ENCODE results near the gene ARHGAP6. TPM values are rescaled to one million over a fixed set of nuclear protein-coding genes. Genes with fewer than 3 reads are reported as not detected.

ARHGAP6 gene
- total RNA-seq, 3 donors from 2014 or later = 0.08 to 0.10 TPM; not detected in 1

DNA sequence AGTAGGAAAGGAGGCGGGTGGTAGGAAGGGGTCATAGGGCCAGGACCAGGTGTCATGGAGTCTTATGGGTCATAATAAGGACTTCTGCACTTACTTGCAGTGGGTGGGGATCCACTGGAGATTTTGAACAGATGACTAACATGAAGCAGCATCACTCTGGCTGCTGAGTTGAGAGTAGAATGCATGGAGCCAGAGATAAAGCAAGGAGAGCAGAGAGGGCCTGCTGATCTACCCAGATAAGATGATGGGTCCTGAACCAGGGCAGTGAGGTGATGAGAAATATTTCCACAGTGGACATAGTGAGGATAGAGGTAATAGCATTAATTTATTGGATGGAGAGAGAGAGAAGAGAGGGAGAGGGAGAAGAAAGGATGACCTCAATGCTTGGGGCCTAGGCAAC, 506.6 kb downstream of the ARHGAP6 start:
- no peaks in the 10 kb centered on the region for H3K27me3 Mint-ChIP-seq (ENCODE audit: low read depth)
- ATAC-seq = no peak
- no peaks in the 10 kb centered on the region for H3K4me1 Mint-ChIP-seq (ENCODE audit: low read depth)
- no peaks in the 10 kb centered on the region for H3K36me3 Mint-ChIP-seq (ENCODE audit: insufficient read depth)
- no peak overlapping the region for H3K4me3 Mint-ChIP-seq
- DNase-seq = no peak
- no peaks in the 10 kb centered on the region for H3K9me3 Mint-ChIP-seq

- Mint-ChIP-seq H3K4me1 (ENCODE audit: low read depth) (no peaks in the 10 kb centered on the region), H3K27me3 (ENCODE audit: low read depth) (no peaks in the 10 kb centered on the region)
These were observed 513.7 kb downstream of the ARHGAP6 start for GRCh38 chrX:11151799-11152559.

DNA sequence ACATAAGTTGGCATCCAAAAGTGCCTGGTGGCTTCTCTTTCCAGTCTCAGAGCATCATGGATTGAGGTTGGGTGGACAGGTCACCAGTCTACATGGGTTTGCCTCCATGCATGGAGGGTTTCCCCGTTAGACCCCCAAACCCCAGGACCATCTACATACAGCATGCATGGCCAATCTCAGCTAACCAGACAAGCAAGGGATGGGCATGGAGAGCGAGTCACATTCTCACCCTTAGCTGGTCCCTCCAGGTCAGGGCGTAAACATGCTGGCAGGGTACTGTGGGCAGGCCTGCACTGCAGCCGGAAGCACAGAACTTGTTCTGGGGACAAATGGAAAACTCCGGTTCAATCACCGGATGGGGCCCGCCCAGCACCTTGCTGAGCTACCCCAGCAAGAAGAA, 517.3 kb downstream of the ARHGAP6 start:
- no peak overlapping the region for H3K4me3 Mint-ChIP-seq
- H3K4me1 Mint-ChIP-seq (ENCODE audit: low read depth) = peaks cover 3% of the 10 kb centered on the region
- no peaks in the 10 kb centered on the region for H3K36me3 Mint-ChIP-seq (ENCODE audit: insufficient read depth)
- no peak for ATAC-seq
- no peaks in the 10 kb centered on the region for H3K9me3 Mint-ChIP-seq
- peaks cover 2% of the 10 kb centered on the region for H3K27me3 Mint-ChIP-seq (ENCODE audit: low read depth)
- no peak for DNase-seq

More at GRCh38 chrX:11151799-11152559, 513.7 kb downstream of the ARHGAP6 start:
- Mint-ChIP-seq H3K9me3 (no peaks in the 10 kb centered on the region), H3K4me3 (no peak overlapping the region), H3K36me3 (ENCODE audit: insufficient read depth) (no peaks in the 10 kb centered on the region)
- no peak for DNase-seq
- ATAC-seq = no peak

GRCh38 chrX:11146411-11146810, 519.3 kb downstream of the ARHGAP6 start:
- ATAC-seq (no peak), DNase-seq (no peak)
- Mint-ChIP-seq H3K4me1 (ENCODE audit: low read depth) (peaks cover 3% of the 10 kb centered on the region), H3K4me3 (no peak overlapping the region), H3K9me3 (no peaks in the 10 kb centered on the region), H3K27me3 (ENCODE audit: low read depth) (peaks cover 2% of the 10 kb centered on the region), H3K36me3 (ENCODE audit: insufficient read depth) (no peaks in the 10 kb centered on the region)

DNA sequence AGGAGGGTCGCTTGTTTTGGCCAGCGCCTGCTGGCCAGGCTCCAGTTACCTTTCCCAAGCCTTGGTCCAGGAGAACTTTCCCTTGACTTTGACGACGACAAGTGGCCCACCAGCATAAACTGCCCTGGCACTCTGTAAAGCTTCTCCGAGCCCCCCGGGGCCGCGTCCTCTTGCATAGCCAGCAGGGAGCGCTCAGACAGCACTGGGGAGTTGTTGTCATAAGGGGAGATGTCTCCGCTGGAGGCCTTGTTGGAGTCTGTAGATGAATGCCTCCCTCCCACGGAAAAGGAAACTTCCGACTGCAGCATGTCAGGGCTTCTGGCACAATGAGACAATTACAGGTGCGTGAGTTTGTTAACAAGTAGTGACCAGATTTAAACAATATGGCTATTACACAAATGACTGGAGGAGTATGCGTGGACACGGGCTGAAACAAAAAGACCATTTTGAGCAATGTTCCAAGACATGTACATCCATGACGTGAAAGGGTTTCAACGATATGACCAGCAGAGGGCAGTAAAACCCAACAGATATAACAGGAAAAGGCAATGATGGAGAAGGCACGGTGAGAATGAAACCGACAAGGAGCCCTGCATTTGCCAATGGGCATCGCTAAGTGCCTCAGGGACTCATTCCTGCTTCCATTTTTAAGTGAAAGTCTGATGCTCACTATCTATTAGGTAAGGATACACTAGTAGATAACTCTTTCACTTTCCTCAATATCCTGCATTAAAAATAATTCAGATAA, 521.6 kb downstream of the ARHGAP6 start:
- Mint-ChIP-seq H3K9me3 (no peaks in the 10 kb centered on the region), H3K4me3 (no peak overlapping the region), H3K4me1 (ENCODE audit: low read depth) (peaks cover 3% of the 10 kb centered on the region), H3K27me3 (ENCODE audit: low read depth) (peaks cover 2% of the 10 kb centered on the region), H3K36me3 (ENCODE audit: insufficient read depth) (no peaks in the 10 kb centered on the region)
- DNase-seq (peak; percentile 35), ATAC-seq (peak; percentile 62 to 88)

GRCh38 chrX:11138498-11139390, 527.0 kb downstream of the ARHGAP6 start:
- Mint-ChIP-seq H3K4me1 (ENCODE audit: low read depth) (no peaks in the 10 kb centered on the region), H3K27me3 (ENCODE audit: low read depth) (peaks cover 7% of the 10 kb centered on the region), H3K36me3 (ENCODE audit: insufficient read depth) (no peaks in the 10 kb centered on the region), H3K4me3 (no peak overlapping the region), H3K9me3 (no peaks in the 10 kb centered on the region)
- no peak for ATAC-seq
- no peak for DNase-seq

- Mint-ChIP-seq H3K36me3 (ENCODE audit: insufficient read depth) (no peaks in the 10 kb centered on the region), H3K27me3 (ENCODE audit: low read depth) (peaks cover 7% of the 10 kb centered on the region), H3K4me3 (no peak overlapping the region), H3K4me1 (ENCODE audit: low read depth) (no peaks in the 10 kb centered on the region), H3K9me3 (no peaks in the 10 kb centered on the region)
- DNase-seq (no peak), ATAC-seq (no peak)
These were observed 528.1 kb downstream of the ARHGAP6 start for GRCh38 chrX:11137543-11138139.

GRCh38 chrX:11135564-11136185, 530.0 kb downstream of the ARHGAP6 start:
- Mint-ChIP-seq H3K9me3 (no peaks in the 10 kb centered on the region), H3K4me1 (ENCODE audit: low read depth) (no peaks in the 10 kb centered on the region), H3K4me3 (no peak overlapping the region), H3K36me3 (ENCODE audit: insufficient read depth) (no peaks in the 10 kb centered on the region), H3K27me3 (ENCODE audit: low read depth) (peaks cover 7% of the 10 kb centered on the region)
- ATAC-seq (no peak), DNase-seq (no peak)

DNA sequence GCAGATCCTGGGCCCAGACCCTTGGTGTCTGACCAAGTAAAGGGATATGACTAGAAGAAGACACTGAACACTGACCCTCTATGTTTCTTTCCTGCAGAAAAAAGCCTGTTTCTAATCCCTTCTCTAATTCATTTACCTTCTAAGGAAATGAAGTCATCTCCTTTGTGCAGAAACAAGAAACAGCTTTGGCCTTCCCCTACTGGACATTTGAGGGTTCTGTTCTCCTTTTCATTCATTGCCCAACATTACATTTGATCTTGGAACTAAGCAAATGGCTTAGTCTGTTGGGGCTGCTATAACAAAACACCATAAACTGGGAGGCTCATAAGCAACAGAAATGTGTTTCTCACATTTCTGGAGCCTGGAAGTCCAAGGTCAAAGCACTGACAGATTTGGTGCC, 534.6 kb downstream of the ARHGAP6 start:
- Mint-ChIP-seq H3K9me3 (no peaks in the 10 kb centered on the region), H3K4me3 (no peak overlapping the region), H3K4me1 (ENCODE audit: low read depth) (no peaks in the 10 kb centered on the region), H3K27me3 (ENCODE audit: low read depth) (no peaks in the 10 kb centered on the region), H3K36me3 (ENCODE audit: insufficient read depth) (no peaks in the 10 kb centered on the region)
- DNase-seq (no peak), ATAC-seq (no peak)

GRCh38 chrX:11130136-11130535, 535.6 kb downstream of the ARHGAP6 start:
- Mint-ChIP-seq H3K4me3 (no peak overlapping the region), H3K27me3 (ENCODE audit: low read depth) (no peaks in the 10 kb centered on the region), H3K9me3 (no peaks in the 10 kb centered on the region), H3K4me1 (ENCODE audit: low read depth) (no peaks in the 10 kb centered on the region), H3K36me3 (ENCODE audit: insufficient read depth) (no peaks in the 10 kb centered on the region)
- ATAC-seq = no peak
- no peak for DNase-seq

GRCh38 chrX:11129534-11130105, 536.1 kb downstream of the ARHGAP6 start:
- Mint-ChIP-seq H3K4me3 (no peak overlapping the region), H3K9me3 (no peaks in the 10 kb centered on the region), H3K4me1 (ENCODE audit: low read depth) (no peaks in the 10 kb centered on the region), H3K36me3 (ENCODE audit: insufficient read depth) (no peaks in the 10 kb centered on the region), H3K27me3 (ENCODE audit: low read depth) (no peaks in the 10 kb centered on the region)
- no peak for DNase-seq
- ATAC-seq = no peak

DNA sequence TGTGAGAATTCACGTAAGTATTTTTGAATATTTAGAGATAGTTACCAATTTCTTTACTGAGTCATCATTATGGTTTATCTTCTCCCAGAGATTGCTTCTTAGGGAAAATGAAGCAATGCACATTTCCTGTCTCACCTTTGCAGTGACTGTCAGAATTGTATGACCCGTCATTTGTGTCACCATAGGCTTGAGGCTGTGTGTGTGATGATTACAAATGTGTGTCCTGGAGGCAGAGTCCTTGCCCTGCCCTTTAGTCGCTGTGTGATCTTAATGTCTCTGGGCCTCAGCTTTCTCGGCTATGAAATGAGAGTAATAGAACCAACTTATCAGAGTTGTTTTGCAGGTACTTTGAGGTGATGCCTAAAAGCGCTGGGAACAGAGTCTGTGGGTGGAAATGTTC, 540.7 kb downstream of the ARHGAP6 start:
- H3K27me3 Mint-ChIP-seq (ENCODE audit: low read depth) = no peaks in the 10 kb centered on the region
- no peaks in the 10 kb centered on the region for H3K9me3 Mint-ChIP-seq
- H3K36me3 Mint-ChIP-seq (ENCODE audit: insufficient read depth) = peaks cover 8% of the 10 kb centered on the region
- H3K4me1 Mint-ChIP-seq (ENCODE audit: low read depth) = no peaks in the 10 kb centered on the region
- ATAC-seq = no peak
- DNase-seq = no peak
- H3K4me3 Mint-ChIP-seq = no peak overlapping the region

GRCh38 chrX:11124112-11124511, 541.6 kb downstream of the ARHGAP6 start:
- H3K4me3 Mint-ChIP-seq = no peak overlapping the region
- no peak for ATAC-seq
- peaks cover 9% of the 10 kb centered on the region for H3K36me3 Mint-ChIP-seq (ENCODE audit: insufficient read depth)
- no peak for DNase-seq
- no peaks in the 10 kb centered on the region for H3K4me1 Mint-ChIP-seq (ENCODE audit: low read depth)
- H3K27me3 Mint-ChIP-seq (ENCODE audit: low read depth) = no peaks in the 10 kb centered on the region
- no peaks in the 10 kb centered on the region for H3K9me3 Mint-ChIP-seq

Measured in activated T-cell treated with anti-CD3 and anti-CD28 coated beads, Interleukin-2, amount 50 U/mL, for 4 hours (primary cell).